GM19240 (cell line): Measurements from ENCODE around the gene INKA2.

Experiments
- DNase-seq: peaks from one replicate; pipeline ENCODE4 v3.0.0; 2011; ENCODE audit warnings: low spot score; ENCODE audit not compliant: insufficient read length

Gene INKA2

DNA sequence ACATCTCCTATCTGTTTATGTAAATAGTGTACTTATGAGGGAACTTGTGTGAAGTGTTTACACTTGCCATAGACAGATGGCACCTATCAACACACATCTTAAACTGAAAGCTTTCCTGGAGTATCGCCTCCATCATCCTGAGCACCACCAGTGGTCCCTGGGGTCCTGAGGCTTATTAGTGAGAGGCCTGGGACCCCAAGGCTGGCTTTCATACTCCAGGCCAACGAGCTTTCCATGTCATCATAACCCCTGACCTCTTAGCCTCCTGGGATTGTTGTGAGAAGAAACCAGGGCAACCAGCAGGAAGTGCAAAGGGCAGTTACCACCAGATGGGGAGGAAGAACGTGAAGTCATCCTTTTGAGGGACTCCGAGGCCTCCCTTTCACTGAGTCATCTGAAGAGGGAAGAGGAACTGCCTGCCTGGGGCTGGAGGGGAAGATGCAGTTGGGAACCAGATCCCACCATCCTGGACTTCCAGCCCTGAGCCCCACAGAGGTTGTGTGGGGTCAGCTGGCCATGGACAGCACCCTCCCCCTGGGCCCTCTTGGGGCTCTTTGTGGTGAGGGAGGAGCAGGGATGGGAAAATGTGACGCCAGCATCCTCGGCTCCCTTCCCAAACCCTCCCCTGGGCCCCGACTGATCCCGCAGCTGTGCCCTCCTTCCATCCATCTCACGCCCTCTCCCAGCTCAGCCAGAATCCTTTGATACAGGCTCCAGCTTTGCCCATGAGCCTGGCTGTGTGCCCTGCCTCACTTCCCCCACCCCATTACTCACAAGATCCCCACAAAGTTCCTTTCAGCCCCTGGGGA is 5.8 kb downstream of the INKA2 start:
- no peak for DNase-seq

DNA sequence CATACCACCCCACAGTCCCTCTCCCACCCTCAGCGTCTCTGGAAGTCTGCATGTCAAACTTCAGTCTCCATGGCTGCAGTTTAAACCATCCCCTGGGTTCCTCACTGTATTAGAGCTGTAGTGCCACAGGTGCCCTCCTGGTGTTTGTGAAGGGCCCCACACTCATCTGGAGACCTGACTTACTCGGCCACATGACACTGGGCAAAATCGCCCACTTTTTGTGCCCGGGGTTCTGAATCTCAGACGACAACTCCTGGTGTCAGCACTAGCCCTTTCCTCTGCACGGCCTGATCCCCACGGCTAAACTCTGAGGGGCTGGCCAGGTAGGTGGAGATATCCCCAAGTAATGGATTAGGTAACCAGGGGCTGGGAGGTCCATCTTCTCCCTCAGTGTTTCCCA is 6.5 kb downstream of the INKA2 start:
- no peak for DNase-seq

DNA sequence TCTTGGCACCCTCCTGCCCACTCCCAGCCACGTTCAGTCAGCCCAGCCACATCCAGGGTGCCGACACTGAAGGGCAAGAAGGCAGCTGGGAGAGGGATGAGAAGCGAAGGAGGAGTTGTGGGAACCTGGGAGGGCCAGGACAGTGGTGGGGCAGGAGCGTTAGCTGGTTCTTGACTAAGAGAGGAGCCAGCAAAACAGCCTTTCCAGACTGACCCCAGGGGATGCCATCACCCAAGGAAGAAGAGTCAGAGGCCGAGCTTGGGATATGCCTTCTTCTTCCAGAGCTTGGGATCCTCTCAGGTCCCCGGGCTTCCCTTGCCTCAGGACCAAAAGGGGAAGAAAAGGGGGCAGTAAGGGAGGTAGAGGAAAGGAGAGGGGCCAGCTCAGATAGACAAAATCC is 7.2 kb downstream of the INKA2 start:
- no peak for DNase-seq

DNA sequence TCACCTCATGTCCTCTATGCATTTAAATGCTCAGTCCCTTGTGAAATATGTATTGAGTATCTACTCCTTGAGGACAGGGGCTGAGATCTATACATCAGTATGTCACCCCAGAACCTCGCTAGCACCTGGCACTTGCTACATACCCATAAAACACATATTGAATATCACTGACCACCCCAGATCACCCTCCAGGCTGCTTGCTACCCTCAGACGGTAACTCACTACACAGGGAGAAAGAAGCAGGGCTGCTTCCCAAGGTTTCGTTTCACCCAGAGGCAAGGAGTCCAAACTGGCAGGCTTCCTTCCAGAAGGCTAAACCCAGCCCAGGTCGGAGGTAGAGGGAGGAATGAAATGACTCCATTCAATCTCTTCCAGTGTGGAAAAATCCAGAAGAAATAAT is 8.5 kb downstream of the INKA2 start:
- DNase-seq = no peak

DNA sequence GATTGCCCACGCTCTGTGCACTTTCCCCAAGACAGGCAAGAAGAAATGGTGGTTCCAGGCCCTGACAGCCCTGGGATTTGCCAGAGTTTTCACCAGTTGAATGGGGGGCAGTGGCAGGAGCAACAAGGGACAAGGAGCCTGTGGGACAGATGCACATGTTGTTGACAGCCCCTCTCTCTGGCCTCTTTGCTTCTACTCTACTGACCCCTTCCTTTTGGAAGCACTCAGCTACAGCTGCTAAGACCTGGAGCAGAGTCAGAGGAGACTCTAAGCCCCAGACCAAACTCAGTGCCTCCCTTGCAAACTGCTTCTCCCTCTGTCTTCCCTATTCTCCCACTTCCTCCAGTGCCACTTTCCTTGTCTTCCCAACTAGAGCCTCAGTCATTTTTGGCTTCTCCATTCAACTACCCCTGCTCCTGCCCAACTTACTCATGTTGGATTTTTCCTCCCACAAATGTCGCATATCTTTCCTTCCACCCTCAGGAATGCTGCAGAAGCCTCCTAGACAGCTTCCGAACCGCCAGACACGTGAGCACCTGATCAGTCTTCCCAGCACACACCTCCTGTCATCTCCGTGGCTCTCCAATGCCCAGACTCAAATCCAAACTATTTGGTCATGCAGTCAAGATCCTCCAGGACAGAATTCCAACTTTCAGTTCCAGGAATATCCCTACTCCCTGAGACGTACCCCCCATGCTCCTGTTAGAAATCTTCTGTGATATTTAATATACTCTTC is 9.1 kb downstream of the INKA2 start:
- DNase-seq = no peak

DNA sequence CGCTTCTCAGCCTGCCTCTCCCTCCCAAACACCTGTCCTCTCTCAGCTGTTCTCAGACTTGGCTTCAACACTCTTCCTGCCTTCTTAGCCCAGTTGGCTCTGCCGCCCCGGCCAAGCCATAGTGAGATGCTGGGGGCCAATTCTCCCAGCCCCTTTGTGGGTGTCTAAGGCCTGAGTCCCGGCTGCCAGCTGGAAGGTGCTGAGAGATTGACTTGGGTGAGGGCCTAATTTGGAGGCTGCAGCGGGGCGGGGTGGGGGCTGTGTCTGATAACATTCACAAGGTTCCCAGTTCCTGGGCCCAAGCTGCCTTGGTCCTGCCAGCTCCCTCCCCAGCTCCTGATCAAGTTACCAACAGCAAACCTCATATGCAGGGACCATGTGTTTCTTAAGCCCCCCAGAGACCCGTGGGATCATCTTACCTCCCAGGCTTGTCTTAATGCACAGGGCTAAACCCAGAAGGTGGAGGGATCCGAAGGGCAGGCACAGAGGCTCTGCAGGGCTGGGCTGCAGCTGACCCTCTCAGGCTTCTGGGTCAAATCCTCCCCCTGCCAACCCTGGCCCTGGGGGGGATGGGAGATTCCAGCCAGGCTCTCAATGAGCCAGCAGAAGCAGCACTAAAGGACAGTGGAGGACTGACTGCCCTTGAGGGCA is 9.8 kb downstream of the INKA2 start:
- no peak for DNase-seq

DNA sequence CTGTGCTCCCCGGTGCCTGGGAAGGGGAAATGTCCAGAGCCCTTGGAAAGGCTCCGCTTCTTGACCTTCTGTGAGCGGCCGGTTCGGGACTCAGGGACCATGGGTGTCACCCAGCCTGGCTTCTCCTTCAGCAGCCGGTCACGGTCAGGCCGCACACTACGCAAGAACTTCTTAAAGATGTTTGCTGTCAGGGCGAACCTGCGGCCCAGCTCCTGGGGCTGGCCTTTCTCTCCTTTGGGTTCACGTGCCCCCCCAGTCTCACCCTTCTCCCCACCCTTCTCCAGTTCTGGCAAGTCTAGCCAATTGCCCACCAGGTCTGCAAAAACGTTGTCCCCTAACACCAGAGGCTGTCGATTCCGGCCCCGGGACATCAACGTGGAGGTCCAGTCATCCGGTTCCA is 12.1 kb downstream of the INKA2 start:
- no peak for DNase-seq

DNA sequence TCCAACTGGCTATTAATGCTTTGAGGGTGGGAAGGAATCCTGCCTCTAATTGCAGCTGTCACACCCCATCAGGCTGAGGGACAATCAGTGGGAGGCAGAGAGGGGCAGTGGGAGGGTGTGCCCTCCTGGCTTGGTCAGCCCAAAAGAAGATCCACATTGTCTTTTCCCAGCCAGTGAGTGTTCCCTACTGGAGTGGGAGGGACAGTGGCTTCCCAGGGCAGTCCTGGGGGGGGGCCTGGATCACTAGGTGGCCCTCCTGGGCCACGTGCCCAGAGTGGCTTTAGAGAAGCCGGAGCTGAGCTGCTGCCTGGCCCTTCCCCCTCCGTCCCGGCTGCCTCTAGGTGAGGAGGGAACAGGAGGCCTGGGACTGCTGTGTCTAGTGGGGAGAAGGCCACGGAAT is 14.0 kb downstream of the INKA2 start:
- no peak for DNase-seq

DNA sequence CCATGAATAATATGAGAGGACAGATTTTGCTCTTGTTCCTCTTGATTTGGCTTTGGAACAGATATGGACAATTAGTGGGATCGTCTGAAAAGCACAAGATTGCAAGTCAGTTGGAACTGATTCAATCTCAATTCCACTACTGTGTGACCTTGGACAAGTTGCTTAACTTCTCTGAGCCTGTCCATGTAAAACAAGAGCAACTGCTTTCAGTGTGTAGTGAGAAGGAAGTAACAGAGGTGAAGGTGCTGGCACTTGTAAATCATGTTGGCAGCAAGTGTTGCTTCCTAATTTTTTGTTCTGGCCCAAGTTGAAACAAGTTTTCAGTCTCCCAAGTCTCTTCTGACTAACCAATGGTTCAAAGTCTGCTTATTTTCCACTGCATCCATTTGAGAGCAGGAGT is 15.3 kb downstream of the INKA2 start:
- no peak for DNase-seq

DNA sequence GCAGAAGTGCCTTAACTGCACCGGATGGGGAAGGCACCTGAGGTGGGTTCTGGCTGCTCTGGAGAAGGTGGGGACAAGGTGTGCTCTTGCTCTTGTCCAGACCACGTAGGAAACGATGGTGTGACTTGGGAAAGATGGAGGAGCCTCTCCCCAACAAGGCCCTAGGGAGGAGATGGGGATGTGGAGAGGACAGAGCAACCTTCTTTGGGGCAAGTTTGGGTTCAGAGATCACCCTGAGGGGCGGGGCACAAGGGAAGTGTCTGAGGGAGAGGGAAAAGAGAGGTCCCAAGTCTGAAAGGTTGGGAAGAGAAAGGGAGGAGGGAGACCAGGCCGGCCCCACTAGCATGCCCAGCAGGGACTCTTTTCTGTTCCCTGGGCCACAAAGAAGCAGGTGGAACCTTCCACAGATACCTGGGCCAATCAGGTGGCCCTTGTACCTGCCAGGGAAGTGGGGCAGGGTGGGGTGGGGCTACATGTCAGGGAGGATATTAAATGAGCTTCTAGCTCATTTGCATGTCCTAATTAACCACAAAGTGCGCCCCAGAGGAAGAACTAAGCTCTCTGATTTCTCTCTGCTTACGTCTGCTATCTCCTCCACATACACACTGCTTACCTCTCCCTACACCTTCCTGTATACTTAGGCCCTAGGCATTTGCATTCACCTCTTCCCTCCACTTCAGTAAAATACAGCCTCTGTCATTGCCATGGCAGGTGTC is 15.9 kb downstream of the INKA2 start:
- DNase-seq = no peak

DNA sequence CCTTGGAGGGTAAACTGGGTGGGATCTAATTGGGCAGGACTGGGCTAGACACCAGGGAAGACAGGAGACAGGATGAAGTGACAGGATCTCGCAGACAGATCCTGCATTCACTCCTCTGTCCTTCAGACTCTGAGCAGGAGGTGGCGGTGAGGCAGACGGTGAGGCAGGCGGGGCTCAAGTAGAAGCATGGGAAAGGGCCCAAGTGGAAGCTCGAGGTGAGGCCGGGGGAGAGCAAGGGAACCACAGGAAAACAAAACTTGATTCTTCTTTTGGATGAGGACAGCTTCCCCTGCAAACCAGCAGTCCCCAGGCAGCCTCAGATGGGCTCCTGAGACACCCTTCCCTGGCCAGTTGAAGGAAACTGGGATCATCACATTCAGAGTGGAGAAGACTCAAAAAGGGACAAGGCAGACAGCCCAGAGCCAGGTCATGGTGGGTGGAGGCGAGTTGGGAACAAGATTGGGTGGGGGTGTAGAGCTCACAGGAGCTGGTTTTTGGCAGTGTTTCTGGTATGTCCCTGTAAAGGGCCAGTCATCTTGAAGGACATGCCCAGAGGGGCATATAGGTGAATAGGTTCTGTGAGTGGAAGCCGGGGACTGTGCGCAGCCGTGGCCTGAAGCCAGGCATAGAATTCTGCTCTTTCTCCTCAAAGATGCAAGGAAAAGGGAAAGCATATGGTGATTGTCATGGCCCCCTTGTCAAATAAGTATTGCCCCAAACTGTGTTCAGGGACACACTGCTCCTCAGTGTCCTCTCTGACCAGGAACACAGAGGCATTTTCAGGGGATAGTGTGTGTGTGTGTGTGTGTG is 18.0 kb downstream of the INKA2 start:
- no peak for DNase-seq

DNA sequence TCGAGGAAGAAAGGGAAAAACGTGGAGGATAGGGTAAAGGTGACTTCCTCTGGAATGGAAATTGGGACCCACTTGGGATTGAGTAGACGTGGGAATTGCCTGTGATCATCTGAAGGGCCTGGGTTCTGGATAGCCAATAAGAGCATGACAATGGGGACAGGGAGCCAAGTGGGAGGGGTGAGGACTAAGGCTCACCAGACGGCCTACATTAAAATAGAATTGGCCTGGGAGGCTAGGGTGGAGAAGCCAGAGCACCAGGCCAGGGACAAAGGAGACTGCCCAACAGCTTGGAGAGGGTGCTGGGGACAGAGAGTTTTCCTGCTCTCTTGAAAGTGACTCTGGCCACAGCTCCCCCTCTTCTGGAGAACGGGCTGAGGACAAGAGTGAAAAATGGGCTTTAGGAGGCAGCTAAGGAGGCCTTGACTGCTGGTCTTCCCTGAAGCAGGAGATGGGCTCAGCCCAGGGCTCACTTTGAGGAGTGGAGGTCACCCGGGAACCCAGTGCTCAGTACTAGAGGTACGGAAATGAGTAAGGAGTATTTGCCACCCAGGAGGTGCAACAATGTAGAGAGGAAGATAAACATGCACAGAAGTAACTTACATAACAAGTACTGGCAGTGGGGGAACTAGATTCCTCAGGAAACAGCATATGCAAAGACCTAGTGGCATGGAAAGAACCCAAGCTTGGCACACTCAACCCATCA is 18.8 kb downstream of the INKA2 start:
- DNase-seq = no peak

DNA sequence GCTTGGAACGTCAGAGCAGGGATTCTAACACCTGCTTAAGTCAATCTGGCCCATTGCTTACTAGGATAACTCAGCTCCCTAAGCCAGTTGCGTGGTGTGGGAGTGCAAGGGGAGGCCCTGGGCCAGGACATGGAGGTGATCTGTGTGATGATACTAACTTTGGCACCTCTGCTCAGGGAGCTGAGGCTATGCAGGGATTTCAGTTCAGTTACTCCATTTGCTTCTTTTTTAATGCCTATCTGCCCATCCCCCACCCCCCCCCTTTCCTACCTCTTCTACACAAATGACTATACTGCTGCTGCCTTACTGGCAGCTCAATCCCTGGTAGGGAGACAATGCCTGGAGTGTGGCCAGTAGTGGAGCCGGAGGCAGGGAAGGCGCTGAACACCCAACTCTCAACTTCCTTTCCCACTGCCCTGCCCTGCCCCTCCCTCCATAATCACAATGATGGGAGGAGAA is 19.5 kb downstream of the INKA2 start:
- DNase-seq = no peak

DNA sequence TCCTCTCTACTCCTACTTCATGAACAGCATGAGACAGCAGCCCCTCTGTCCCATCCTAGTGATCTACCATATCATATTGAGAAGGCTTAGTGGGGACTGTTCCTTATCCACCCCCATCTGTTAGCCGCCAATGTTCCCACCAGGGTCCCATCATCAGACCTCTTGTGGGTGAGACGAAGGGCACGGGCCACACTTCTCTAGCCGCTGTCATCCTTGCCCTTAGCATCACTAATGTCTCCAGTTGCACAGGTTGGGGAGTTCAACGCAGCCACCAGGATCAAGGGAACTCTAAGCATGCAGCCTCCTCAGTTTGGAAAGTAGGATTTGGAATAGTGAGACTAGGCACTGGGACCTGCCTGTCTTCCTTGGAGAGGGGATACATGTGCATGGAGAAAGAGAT is 20.1 kb downstream of the INKA2 start:
- no peak for DNase-seq

DNA sequence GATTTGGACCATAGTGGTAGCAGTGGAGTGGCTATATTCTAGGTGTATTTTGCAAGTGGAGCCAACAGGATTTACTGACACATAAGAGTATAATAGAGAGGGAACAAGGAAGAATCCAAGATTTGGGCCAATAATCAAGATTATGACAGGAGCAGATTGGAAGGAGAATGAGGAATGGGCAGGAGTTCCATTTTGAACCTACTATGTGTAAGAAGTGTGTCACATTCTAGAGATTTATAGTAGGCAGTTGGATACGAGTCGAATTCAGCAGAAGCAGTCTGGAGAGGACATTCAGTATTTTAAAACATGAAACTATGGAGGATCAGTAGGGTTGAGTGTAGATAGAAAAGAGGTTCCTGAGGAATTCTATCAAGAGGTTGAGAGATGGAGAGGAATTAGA is 21.7 kb downstream of the INKA2 start:
- no peak for DNase-seq

DNA sequence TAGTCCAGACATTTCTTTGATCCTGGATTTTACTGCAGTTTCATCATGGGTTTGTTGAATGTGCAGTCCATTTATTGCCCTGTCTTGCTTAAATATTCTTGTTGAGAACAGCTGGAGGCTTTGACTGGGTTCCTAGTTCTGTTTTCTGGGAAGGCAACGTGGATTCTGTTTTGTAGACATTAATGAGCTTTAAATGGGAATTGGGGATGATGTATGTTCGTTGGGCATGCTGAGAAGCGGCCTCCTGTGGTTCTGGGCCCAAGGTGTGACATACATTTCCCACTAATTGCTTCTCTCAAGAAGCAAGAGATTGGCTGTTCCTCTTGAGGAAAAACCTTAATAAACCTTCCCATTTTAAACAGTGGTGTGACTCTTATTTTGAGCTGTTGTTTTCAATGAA is 22.9 kb downstream of the INKA2 start:
- DNase-seq = no peak

DNA sequence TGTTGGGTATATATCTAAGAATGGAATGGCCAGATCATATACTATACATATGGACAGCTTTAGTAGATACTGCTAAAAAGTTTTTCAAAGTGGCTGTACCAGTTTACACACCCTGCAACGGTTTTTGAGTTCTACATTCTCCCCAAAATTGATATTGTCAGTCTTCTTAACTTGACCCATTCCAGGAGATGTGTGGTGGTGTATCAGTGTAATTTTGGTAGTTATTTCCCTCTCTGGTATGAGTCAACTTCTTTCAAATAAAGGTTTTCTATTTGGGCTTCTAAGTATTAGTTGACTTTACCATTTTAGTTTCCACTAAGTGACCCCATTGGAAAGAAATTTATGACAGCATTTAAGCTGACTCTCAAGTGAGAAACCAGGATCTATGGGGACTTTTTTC is 29.2 kb downstream of the INKA2 start:
- DNase-seq = no peak

DNA sequence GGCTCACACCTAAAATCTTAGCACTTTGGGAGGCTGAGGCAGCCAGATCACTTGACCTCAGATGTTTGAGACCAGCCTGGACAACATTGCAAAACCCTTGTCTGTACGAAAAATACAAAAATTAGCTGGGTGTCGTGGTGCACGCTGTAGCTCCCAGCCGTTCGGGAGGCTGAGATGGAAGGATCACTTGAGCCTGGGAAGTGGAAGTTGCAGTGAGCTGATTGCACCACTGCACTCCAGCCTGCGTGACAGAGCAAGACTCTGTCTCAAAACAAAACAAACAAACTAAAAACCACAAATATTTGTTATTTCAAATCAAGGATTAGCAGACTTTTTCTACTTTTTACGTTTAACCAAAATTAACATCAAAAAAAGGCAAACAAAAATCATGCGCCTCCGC is 31.3 kb downstream of the INKA2 start:
- DNase-seq = no peak

DNA sequence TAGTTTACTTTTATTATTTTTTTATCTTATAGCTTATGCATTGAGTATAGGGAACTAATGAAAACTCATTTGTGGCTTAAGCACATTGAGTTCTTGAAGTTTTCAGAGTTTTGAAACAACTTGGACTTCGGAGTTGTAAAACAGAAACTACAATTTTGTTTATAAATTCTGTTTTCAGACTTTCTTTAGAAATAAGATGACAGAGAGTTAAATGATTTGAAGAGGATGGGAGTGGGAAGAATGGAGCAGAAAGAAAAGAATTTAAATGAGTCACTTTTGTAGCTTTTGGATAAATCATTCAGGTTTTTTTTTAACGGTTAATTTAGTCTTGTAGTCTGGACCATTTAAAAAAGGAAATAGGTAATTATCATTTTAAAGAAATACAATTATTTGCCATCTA is 32.3 kb downstream of the INKA2 start:
- DNase-seq = no peak

DNA sequence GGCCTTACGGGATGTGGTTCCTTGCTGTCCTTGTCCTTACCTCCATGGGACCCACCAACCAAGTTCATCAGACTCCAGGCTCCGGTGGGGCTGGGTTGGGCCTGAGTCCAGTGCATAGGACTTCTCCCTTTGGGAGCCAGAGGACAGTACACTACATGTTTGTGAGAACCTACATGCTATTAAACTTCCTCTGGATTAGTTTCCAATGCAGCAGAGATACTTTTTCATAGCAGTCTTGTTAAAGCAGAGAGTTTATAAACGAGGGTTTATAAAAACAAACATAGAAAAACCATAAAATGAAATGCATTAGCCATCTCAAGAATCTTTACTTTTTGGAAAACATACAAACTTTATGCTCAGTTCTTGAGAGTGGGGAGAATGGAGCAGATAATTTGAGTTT is 33.4 kb downstream of the INKA2 start:
- no peak for DNase-seq
